Osteocyte (in vitro differentiated cells): ENCODE results near the gene ANGPT4. TPM values are rescaled to one million over a fixed set of nuclear protein-coding genes. Genes with fewer than 3 reads are reported as not detected.

Experiments
- DNase-seq: peaks from one replicate; pipeline ENCODE4 v3.0.0; 2021; ENCODE audit warnings: mixed read lengths; ENCODE audit not compliant: unreplicated experiment; ENCODE audit errors: extremely low spot score
- H3K27ac Mint-ChIP-seq: one replicate; pipeline ENCODE4 v1.8.0; 2021; ENCODE audit warnings: mild to moderate bottlenecking, mixed read lengths; ENCODE audit not compliant: unreplicated experiment
- H3K27me3 Mint-ChIP-seq: one replicate; pipeline ENCODE4 v1.8.0; 2021; ENCODE audit warnings: mixed read lengths; ENCODE audit not compliant: unreplicated experiment
- H3K36me3 Mint-ChIP-seq: one replicate; pipeline ENCODE4 v1.8.0; 2021; ENCODE audit warnings: mixed read lengths; ENCODE audit not compliant: unreplicated experiment
- H3K4me1 Mint-ChIP-seq: one replicate; pipeline ENCODE4 v1.8.0; 2021; ENCODE audit warnings: mixed read lengths; ENCODE audit not compliant: unreplicated experiment
- H3K4me3 Mint-ChIP-seq: one replicate; pipeline ENCODE4 v1.8.0; 2021; ENCODE audit warnings: mild to moderate bottlenecking, moderate library complexity, mixed read lengths; ENCODE audit not compliant: unreplicated experiment
- H3K9me3 Mint-ChIP-seq: one replicate; pipeline ENCODE4 v1.8.0; 2021; ENCODE audit warnings: mixed read lengths; ENCODE audit not compliant: unreplicated experiment
- CTCF ChIP-seq: fragments of 200-600 bp; sonication (generic); IDR thresholded peaks from 2 replicates; pipeline ENCODE4 v1.5.0; 2021; ENCODE audit warnings: antibody characterized with exemption, mild to moderate bottlenecking, moderate library complexity
- total RNA-seq: library from RNA; stranded (reverse); gene quantifications from 2 replicates; pipeline ENCODE4 v1.2.1, GENCODE V29; 2021

Gene ANGPT4
- total RNA-seq, 1 donor from 2014 or later, result not detected

GRCh38 chr20:920311-920710, 4.2 kb upstream of the ANGPT4 start:
- H3K27me3 Mint-ChIP-seq, result no peaks in the 10 kb centered on the region
- no peaks in the 10 kb centered on the region for H3K36me3 Mint-ChIP-seq
- no peak for TF ChIP-seq CTCF
- H3K27ac Mint-ChIP-seq, result no peak overlapping the region
- H3K9me3 Mint-ChIP-seq, result no peaks in the 10 kb centered on the region
- H3K4me1 Mint-ChIP-seq, result no peaks in the 10 kb centered on the region
- DNase-seq, result no peak
- no peak overlapping the region for H3K4me3 Mint-ChIP-seq

GRCh38 chr20:919491-919916, 3.4 kb upstream of the ANGPT4 start:
- H3K36me3 Mint-ChIP-seq, result no peaks in the 10 kb centered on the region
- H3K4me3 Mint-ChIP-seq, result no peak overlapping the region
- no peaks in the 10 kb centered on the region for H3K4me1 Mint-ChIP-seq
- H3K27me3 Mint-ChIP-seq, result no peaks in the 10 kb centered on the region
- TF ChIP-seq CTCF, result no peak
- DNase-seq, result no peak
- no peaks in the 10 kb centered on the region for H3K9me3 Mint-ChIP-seq
- no peak overlapping the region for H3K27ac Mint-ChIP-seq

GRCh38 chr20:917416-917815, 1.3 kb upstream of the ANGPT4 start:
- TF ChIP-seq CTCF, result no peak
- H3K27ac Mint-ChIP-seq, result no peak overlapping the region
- H3K36me3 Mint-ChIP-seq, result no peaks in the 10 kb centered on the region

GRCh38 chr20:916825-917224, 691 bp upstream of the ANGPT4 start:
- no peak for TF ChIP-seq CTCF
- Mint-ChIP-seq H3K36me3 (no peaks in the 10 kb centered on the region), H3K27me3 (no peaks in the 10 kb centered on the region), H3K4me3 (no peak overlapping the region), H3K4me1 (no peaks in the 10 kb centered on the region), H3K27ac (no peak overlapping the region), H3K9me3 (no peaks in the 10 kb centered on the region)
- no peak for DNase-seq

More at GRCh38 chr20:917416-917815, 1.3 kb upstream of the ANGPT4 start:
- H3K9me3 Mint-ChIP-seq, result no peaks in the 10 kb centered on the region
- no peak for DNase-seq
- H3K27me3 Mint-ChIP-seq, result no peaks in the 10 kb centered on the region
- no peak overlapping the region for H3K4me3 Mint-ChIP-seq
- H3K4me1 Mint-ChIP-seq, result no peaks in the 10 kb centered on the region

GRCh38 chr20:914727-915498, 1.2 kb downstream of the ANGPT4 start:
- H3K27ac Mint-ChIP-seq, result no peak overlapping the region
- DNase-seq, result no peak
- no peaks in the 10 kb centered on the region for H3K36me3 Mint-ChIP-seq
- no peak overlapping the region for H3K4me3 Mint-ChIP-seq
- H3K27me3 Mint-ChIP-seq, result no peaks in the 10 kb centered on the region
- H3K4me1 Mint-ChIP-seq, result peaks cover 14% of the 10 kb centered on the region
- H3K9me3 Mint-ChIP-seq, result no peaks in the 10 kb centered on the region
- no peak for TF ChIP-seq CTCF
